Mucosa of descending colon (tissue), 3 donors: Measurements from ENCODE around the gene ZMAT5. TPM values are rescaled to one million over a fixed set of nuclear protein-coding genes. Genes with fewer than 3 reads are reported as not detected.
A peak's percentile ranks its signal among the peaks of the same experiment; 100 is the strongest.

Source experiments
- ATAC-seq: fragments of 200-7000 bp; cut with Tn5 transposase; one replicate; pipeline ENCODE4 v1.9.1; 2020; ENCODE audit warnings: mild to moderate bottlenecking, moderate library complexity
- DNase-seq, 3 donors: peaks; one replicate each; pipeline ENCODE4 v3.0.0-alpha.2; 2020
- H3K36me3 ChIP-seq: fragments of 200-600 bp; one replicate; pipeline ENCODE4 v1.8.0; 2021; ENCODE audit warnings: low read depth, mild to moderate bottlenecking
- H3K4me1 ChIP-seq: fragments of 200-600 bp; one replicate; pipeline ENCODE4 v1.8.0; 2021; ENCODE audit warnings: low read depth, mild to moderate bottlenecking
- H3K4me3 ChIP-seq: fragments of 200-600 bp; one replicate; pipeline ENCODE4 v1.8.0; 2021; ENCODE audit warnings: mild to moderate bottlenecking
- H3K9me3 ChIP-seq: fragments of 200-600 bp; one replicate; pipeline ENCODE4 v1.8.0; 2021; ENCODE audit warnings: mild to moderate bottlenecking
- intact Hi-C, 2 donors: fragments of 100-400 bp; cut with DNase I in 1 of 2; cut with micrococcal nuclease in 1 of 2; formaldehyde crosslinking; loops; one replicate each; pipeline versions ENCODE4 v1.11.0 to v1.11.1; 2022; cut with DNase I, micrococcal nuclease
- total RNA-seq, 3 donors: library from RNA; stranded (reverse); fragmentation: NEBNext Ultra II Directional in 2 of 3; extraction: Animal tissue kit (Norgen Biotek cat#: 25700) in 2 of 3; gene quantifications; one replicate each; pipeline versions ENCODE4 v1.2.1 to v1.2.4, GENCODE V29; 2021 to 2023
- TF ChIP-seq, protein P1 (sequence below): fragments of 200-600 bp; IDR thresholded peaks from one replicate; pipeline ENCODE4 v1.8.0; 2022; ENCODE audit warnings: antibody characterized with exemption, mild to moderate bottlenecking
- donor health status: DM: no; HTN: no; CAD: no; lungs with moderate emphysema.
- donor health status: DM: no; HTN: no; CAD: no.
- donor health status: DM: no; HTN: yes; CAD: no.

The ZMAT5 gene
- total RNA-seq, 3 donors from 2014 or later: 12.3 to 19.5 (median 16.1) TPM

DNA sequence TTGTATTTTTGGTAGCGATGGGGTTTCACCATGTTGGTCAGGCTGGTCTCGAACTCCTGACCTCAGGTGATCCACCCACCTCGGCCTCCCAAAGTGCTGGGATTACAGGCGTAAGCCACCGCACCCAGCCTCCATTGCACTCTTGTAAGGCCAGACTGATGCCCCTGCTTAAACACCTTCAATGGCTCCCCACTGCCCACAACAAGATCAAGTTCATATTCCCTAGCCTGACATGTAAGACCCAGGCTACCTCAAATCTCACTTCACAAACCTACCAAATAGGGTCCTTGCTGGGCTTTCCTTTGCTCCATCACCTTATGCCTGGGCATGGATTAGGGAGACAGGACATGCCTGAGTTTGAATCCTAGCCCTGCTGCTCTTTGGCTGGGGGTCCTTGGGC is 13.4 kb upstream of the ZMAT5 start:
- Histone ChIP-seq H3K36me3 (no peaks in the 10 kb centered on the region), H3K4me1 (peaks cover 9% of the 10 kb centered on the region), H3K4me3 (no peak overlapping the region), H3K9me3 (no peaks in the 10 kb centered on the region)
- DNase-seq (no peak), ATAC-seq (no peak)
- TF ChIP-seq, protein P1, sequence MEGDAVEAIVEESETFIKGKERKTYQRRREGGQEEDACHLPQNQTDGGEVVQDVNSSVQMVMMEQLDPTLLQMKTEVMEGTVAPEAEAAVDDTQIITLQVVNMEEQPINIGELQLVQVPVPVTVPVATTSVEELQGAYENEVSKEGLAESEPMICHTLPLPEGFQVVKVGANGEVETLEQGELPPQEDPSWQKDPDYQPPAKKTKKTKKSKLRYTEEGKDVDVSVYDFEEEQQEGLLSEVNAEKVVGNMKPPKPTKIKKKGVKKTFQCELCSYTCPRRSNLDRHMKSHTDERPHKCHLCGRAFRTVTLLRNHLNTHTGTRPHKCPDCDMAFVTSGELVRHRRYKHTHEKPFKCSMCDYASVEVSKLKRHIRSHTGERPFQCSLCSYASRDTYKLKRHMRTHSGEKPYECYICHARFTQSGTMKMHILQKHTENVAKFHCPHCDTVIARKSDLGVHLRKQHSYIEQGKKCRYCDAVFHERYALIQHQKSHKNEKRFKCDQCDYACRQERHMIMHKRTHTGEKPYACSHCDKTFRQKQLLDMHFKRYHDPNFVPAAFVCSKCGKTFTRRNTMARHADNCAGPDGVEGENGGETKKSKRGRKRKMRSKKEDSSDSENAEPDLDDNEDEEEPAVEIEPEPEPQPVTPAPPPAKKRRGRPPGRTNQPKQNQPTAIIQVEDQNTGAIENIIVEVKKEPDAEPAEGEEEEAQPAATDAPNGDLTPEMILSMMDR: no peak
- intact Hi-C loops: no loop called here

DNA sequence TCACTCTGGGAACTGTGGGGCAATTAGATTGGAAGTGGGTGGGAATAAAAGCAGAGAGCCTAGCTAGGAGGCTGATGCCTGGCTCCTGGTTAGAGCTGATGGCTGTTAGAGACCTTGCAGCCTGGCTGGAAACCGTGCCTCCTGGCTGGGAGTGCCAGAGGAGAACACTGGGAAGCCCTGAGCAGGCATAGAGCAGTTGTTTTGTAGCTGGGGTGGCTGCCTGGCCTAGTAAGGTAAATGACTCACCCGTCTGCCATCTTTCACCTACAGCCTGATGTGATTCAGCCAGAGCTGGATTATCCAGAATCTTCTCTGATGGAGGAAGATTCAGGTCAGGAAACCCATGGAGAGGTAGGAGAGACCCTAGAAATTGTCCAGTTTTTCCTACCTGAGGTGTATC is 6.4 kb upstream of the ZMAT5 start:
- ATAC-seq: peak; percentile 46
- no peak for DNase-seq
- H3K4me1 ChIP-seq: peaks cover 7% of the 10 kb centered on the region
- H3K36me3 ChIP-seq: no peaks in the 10 kb centered on the region
- no peaks in the 10 kb centered on the region for H3K9me3 ChIP-seq
- TF ChIP-seq, protein P1: no peak
- intact Hi-C loops: no loop called here
- H3K4me3 ChIP-seq: no peak overlapping the region

DNA sequence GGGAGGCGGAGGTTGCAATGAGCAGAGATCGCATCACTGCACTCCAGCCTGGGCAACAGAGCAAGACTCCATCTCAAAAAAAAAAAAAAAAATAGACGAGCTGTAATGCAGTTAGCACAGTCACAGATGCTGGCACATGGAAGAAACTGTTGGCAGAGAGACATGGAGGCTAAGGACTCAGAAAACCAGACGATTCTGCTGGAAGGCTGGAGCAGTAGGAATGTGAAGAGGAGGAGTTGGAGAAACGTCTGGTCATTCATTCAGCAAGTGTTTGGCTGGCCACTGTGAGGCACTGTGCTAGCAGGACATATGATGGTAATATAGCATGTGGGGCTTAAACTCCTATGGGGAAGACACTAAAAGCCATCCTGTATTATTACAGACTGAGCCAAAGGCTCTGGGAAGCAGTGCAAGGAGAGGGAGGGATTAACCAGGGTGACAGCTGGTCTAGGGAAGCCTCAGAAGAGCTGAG is 5.4 kb upstream of the ZMAT5 start:
- TF ChIP-seq, protein P1: no peak
- Histone ChIP-seq H3K4me1 (peaks cover 11% of the 10 kb centered on the region), H3K9me3 (no peaks in the 10 kb centered on the region), H3K36me3 (no peaks in the 10 kb centered on the region), H3K4me3 (no peak overlapping the region)
- DNase-seq: peak in 1 of 3 donors; percentile 31
- intact Hi-C loops: no loop called here
- peak; percentile 63 for ATAC-seq

DNA sequence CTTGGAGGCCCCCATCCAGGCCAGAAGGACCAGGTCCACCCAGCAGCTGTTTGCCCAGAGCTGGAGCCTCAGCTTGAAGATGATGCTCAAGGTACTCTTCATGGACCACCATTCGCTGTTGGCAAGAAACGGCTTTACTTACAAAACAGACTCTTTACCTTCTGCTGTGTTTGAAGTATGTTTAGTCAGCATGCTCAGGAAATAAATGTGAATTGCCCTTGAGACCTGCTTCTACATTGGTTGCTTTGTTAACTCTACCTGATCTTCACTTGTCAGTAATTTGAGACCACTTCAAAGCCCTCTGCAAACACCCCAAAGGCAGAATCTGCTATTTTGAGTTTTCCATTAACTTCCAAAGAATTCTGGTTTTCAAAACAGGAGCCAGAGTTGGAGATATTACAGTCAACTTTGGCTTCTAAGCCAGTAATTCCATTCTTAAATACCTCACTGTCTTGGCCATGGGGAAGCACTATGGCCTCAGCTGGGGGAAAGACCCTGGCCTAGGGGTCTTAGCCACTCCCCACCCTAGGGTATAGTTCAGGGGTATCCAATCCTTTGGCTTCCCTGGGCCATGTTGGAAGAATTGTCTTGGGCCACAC is 3.0 kb upstream of the ZMAT5 start:
- no peaks in the 10 kb centered on the region for H3K9me3 ChIP-seq
- H3K36me3 ChIP-seq: no peaks in the 10 kb centered on the region
- no peak for ATAC-seq
- peaks cover 20% of the 10 kb centered on the region for H3K4me1 ChIP-seq
- no peak for DNase-seq
- TF ChIP-seq, protein P1: no peak
- intact Hi-C loops: no loop called here
- H3K4me3 ChIP-seq: no peak overlapping the region

DNA sequence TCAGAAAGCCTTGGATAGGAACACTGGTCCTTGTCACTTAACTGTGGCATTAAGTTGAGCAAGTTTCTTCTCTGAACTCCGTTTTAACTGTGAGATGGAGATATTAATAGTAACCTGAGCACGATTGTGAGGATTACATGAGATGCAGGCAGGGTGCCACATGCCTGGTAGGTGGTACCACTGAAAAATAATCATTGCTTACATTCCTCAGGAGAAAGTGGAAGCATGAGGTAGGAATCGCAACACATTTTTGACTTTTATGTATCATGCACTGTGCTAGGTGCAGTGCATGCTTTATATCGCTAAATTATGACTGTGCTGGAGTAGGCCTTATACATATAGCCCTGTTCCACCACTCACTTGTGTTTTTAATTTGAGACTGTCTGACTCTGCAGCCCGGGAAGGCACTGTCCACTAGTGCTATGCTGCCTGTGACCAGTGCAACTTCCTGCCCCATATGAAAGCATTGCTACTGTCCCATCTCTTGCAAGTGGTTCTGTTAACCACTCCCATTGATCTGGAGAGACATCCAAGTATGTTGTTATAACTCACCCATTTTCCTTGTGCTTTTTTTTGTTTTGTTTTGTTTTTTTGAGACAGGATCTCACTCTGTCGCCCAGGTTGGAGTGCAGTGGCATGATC is 1.4 kb upstream of the ZMAT5 start:
- H3K9me3 ChIP-seq: no peaks in the 10 kb centered on the region
- H3K36me3 ChIP-seq: no peaks in the 10 kb centered on the region
- intact Hi-C loops: no loop called here
- DNase-seq (peak in 1 of 3 donors; percentile 14), ATAC-seq (no peak)
- TF ChIP-seq, protein P1: no peak
- H3K4me1 ChIP-seq: peaks cover 20% of the 10 kb centered on the region
- H3K4me3 ChIP-seq: peak overlapping the region; percentile 62
